ENCODE measurements around the gene RPL12.

The RPL12 gene

DNA sequence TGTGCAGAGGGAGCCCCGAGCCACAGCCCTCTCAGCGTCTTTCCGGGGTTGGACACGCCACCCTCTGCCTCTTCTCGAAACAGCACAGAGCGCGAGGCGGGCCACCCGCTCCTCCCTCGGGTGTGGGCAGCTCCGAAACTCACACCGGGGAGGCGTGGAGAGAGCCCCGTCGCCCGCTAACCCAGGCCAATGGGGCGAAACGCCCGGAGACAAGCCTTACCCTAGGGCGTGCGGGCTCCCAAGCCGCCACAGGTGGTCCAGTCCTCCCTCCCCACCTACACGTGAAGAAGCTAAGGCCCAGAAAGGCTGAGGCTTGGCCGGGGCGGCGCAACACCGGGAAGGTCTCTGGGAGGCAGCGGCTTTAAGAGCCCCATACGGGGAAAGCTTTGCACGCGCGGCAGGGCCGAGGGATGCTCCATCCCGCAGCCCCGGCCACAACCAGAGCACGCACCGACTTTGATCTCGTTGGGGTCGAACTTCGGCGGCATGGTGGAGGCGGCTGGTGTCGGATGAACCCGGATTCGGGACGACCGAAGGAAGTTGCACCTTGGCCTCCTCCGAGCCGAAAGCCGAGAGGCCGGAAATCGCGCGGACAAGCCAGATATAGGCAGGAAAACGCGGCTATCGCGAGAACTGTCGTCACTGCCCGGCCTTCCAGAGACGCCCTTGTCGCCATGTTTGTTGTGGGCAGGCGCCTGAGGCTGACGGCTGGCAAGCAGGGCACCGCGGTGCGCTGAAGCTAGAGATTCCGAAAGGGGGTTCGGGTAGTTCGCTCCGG, at the start of gene RPL12, which contains the start of gene LRSAM1:
TSS of gene RPL12 (minus strand) at position 577 of the 778 bp plus-strand sequence. CDS start at position 488, 89 bp downstream.
TSS of gene LRSAM1 (plus strand) at position 681 of the 778 bp plus-strand sequence. CDS start 3,018 bp downstream, outside the sequence.
- peak; percentile 98 for DNase-seq (ENCODE audit: low spot score)

DNA sequence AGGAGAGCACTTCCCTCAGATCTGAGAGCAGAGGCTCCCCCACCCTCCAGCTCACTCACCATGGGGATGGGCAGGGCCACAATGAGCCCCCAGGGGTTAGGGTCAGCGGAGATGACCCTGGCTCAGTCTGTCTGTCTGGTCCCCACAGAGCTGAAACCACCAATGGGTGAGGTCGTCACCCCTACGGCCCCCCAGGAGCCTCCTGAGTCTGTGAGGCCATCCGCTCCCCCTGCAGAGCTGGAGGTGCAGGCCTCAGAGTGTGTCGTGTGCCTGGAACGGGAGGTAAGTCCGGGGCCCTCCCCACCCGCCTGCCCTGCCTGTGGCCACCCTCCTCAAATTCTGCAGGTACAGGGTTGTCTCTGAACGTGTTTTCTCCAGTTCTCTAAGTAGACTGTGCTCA, 49.7 kb upstream of the RPL12 start:
- DNase-seq (ENCODE audit: low spot score): no peak

- no peak for DNase-seq (ENCODE audit: low spot score)
Observed at GRCh38 chr9:127500399-127500798, 49.2 kb upstream of the RPL12 start.

GRCh38 chr9:127498298-127498697, 47.1 kb upstream of the RPL12 start:
- no peak for DNase-seq (ENCODE audit: low spot score)

DNA sequence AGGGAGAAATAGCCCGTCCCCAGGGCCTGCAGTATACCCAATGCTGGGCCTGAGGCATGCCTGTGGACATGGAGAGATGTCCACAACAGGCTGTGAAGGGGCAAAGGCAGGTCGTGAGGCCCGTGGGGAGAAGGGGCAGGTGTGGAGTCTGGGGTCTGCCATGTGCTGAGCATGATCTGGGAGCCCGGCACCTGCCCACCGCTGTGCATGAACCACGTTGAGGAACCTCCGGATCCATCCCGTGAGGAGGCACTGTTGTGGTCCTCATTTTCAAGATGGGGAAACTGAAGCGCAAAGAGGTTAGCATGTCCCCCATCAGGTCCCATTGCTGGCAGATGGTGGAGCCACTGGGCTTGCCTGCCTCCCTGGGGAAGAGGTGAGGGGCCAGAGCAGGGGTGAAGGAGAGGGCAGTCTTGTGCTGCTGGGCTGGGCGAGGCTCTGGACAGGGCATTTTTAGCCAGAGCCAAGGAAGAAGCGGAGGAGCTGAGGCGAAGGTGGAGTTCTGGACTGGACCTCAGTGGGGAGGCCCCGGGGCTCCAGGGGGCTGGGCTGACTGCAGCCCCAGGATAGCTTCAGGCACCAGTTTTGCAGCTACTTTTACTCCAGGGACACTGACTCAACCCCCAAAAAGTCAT, 46.6 kb upstream of the RPL12 start:
- DNase-seq (ENCODE audit: low spot score): no peak

GRCh38 chr9:127496974-127497373, 45.8 kb upstream of the RPL12 start:
- no peak for DNase-seq (ENCODE audit: low spot score)

GRCh38 chr9:127495884-127496555, 44.8 kb upstream of the RPL12 start:
- no peak for DNase-seq (ENCODE audit: low spot score)

GRCh38 chr9:127494304-127494702, 43.1 kb upstream of the RPL12 start:
- no peak for DNase-seq (ENCODE audit: low spot score)

GRCh38 chr9:127493592-127494303, 42.5 kb upstream of the RPL12 start:
- no peak for DNase-seq (ENCODE audit: low spot score)

DNA sequence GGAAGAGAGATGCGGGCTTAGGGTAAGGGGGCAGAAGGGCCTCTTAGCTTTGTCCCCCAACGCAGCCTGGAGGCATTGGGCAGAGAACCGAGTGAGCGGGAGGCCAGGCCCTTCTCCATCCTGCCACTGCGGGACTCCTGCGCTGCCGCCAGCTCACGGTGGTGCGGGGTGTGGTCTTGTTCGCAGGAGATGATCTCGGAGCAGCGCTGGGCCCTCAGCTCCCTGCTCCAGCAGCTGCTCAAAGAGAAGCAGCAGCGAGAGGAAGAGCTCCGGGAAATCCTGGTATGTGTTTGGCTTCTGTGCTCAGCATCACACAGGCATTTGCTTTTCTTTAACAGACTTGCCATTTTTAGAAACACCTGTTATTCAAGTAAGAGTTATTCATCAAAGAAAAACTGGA, 41.4 kb upstream of the RPL12 start:
- no peak for DNase-seq (ENCODE audit: low spot score)

GRCh38 chr9:127491516-127491915, 40.3 kb upstream of the RPL12 start:
- no peak for DNase-seq (ENCODE audit: low spot score)

DNA sequence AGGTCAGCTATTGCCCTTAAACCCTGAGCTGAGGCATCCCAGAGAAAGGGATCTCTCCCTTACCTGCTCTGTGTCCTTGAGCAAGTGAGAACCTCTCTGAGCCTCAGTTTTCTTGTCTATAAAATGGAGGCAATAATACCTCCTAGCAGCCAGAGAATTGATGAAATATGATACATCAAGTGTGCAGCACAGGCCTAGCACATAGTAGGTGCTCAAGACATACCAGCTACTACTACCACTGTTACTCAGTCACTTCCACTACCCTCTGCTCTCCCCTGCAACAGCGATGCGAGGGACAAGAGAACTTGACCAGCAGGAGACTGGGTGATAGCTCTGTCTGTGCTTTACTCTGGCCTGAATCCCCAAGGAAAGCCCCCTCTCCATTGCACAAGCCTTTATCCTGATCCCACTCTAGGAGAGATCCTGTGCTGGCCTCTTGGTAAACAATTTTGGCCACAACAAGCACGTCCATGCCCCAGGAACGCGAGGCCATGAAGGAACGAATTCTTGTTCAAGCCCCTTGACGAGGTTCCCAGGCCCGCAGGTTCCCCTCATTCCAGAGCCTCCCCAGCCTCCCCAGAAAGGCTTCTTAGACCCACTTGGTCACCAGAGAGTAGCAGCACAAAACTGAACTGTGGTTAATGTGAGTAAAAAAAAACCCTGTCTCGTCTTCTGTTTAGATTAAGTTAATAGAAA, 39.5 kb upstream of the RPL12 start:
- no peak for DNase-seq (ENCODE audit: low spot score)

DNA sequence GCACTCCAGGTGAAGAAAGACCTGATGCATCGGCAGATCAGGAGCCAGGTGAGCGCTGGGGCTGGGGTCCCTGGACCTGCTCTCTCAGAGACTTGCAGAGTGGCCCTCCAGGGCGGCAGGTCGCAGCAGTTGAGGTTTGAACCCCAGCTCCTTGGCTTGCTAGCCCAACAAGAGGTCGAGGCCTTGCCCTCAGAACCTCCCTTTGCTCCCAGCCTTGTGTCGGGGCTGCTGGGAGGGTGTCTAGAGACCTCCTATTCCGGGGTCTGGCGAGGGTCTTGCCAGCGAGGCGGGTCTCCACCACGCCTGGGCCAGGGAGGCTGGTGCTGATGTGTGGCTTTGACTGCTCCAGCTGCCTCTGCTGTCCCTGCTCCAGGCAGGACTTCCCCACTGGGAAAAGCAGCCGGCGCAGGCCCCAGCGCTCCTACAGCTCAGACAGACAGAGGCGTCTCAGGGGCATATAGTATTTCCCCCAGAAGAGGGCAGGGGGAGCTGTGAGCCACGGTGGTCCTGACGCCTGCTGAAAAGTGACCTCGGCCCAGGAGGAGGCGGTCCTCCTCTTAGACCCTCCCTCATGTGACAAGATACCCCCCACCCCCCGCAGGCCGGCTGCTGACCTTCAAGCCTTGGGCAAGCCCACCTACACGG, 38.4 kb upstream of the RPL12 start:
- DNase-seq (ENCODE audit: low spot score): no peak

DNA sequence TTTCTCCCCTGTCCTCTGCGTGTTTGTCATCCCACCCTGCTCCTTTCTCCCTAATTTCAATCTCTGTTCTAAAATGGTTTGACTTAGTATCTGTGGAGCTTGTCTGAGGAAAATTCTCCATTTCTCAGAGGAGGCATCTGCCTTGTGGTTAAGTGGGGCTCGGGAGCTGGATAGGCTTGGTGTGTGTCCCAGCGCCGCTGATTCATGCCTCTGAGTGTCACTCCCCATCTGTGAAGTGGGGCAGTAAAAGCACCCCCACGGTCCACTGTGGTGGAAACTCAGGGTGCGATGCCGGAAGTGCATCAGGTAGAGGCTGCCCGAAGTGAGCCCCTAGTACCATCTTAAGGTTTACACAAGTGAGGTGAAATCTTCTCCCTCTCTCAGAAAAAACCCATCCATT, 37.7 kb upstream of the RPL12 start:
- no peak for DNase-seq (ENCODE audit: low spot score)

DNA sequence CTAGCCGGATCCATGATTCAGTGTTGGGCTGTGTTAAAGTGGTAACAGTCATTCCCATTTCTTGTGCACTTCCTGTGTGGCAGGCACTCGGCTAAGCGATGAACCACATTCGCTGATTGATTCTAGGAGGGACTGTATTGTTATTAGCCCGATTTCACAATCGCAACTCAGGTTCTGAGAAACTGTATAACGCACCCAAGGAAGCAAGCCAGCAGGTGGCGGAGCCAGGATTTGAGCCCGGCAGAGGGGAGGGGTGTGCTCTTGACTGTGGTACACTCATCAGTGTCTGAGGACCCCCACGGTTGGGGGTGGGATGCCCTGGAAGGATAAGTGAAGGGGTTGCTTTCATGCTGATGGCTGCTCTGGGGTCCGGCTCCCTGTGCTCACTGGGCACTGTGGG, 34.8 kb upstream of the RPL12 start:
- DNase-seq (ENCODE audit: low spot score): no peak

- no peak for DNase-seq (ENCODE audit: low spot score)
Observed at GRCh38 chr9:127482662-127483061, 31.5 kb upstream of the RPL12 start.

DNA sequence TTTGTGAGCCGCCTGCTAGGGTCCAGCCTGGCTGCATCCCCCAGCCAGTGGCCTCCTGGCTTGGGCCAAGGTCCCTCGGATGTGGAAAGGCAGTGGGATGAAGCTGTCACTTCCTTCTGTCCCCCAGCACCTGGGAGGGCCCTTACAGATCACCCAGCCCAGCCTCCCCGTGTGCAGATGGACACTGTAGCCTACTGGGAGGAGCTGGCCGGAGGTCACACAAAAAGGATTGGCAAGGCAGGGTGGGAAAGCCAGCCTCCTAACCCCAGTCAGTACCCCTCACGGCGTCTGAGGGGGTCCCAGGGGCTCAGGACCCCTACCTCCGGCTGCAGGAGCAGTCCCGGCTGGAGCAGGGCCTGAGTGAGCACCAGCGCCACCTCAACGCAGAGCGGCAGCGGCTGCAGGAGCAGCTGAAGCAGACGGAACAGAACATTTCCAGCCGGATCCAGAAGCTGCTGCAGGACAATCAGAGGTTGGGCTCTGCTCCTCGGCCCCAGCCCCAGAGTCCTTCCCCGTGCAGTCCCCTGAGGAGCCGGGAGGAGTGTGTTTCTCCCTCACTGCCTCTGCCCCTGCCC, 28.4 kb upstream of the RPL12 start:
- DNase-seq (ENCODE audit: low spot score): no peak

- DNase-seq (ENCODE audit: low spot score): no peak
Observed at GRCh38 chr9:127474592-127474991, 23.4 kb upstream of the RPL12 start.

- DNase-seq (ENCODE audit: low spot score): no peak
Observed at GRCh38 chr9:127473932-127474331, 22.7 kb upstream of the RPL12 start.

DNA sequence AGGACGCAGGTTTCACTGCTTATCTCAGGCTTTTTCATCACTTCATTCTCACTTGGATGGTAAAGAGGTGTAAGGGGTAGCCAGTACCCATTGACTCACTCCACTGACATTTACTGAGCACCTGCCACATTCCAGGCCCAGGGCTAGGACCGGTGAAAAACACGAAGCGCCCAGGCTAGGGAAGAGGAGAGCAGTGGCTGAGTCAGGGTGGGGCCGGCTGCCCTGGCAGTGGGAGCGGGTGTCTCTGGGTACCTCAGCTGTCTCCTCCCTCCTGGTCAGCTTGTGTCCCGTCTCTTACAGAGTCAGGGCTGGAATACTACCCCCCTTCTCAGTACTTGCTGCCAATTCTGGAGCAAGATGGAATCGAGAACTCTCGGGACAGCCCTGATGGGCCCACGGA, 22.3 kb upstream of the RPL12 start:
- DNase-seq (ENCODE audit: low spot score): no peak

DNA sequence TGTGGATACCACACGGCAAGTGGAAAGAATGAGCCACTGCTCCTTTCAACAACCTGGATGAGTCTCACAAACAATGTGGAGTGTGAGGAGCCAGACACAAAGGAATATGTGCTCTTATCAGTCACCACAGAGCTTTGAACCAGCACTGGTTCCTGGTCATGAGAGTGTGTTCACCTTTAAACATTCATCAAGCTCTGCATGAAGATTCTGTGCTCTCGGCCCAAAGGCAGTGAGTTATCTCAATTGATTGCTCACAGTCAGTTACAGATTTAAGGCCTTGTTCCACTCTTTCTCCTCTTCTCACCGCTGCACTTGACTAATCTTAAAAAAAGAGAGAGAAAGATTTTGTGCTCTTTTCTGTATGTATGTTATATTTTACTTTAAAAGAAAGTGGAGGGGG, 19.5 kb upstream of the RPL12 start:
- no peak for DNase-seq (ENCODE audit: low spot score)
